HG03460 (cell line): ENCODE results near the gene BSG.

Source experiments
- ATAC-seq: cut with Tn5 transposase; IDR thresholded peaks from one replicate; pipeline ENCODE4 v1.9.1; 2021; ENCODE audit not compliant: unreplicated experiment

Gene BSG

GRCh38 chr19:572140-572742, at the start of gene BSG:
Gene BSG (plus strand): TSS chr19:572596. CDS start chr19:572635, 39 bp downstream.
- peak; percentile 68 for ATAC-seq

GRCh38 chr19:522726-523125, 49.7 kb upstream of the BSG start:
- no peak for ATAC-seq

GRCh38 chr19:524062-524674, 48.2 kb upstream of the BSG start:
- ATAC-seq: no peak

DNA sequence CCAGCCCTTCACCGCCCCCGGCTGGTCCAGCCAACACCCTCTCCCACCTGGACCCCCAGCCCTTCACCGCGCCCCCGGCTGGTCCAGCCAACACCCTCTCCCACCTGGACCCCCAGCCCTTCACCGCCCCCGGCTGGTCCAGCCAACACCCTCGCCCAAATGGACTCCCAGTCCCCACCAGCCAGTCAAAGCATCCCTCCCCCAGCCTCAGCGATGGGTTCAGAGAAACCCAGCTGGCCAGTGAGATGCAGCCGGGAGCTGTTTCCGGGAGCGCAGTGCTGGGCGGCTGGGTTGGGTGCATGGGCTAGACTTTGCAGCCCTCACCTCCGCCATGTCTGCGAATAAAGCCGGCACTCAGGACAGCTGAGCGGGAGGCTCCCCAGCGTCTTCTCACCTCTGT, 47.4 kb upstream of the BSG start:
- no peak for ATAC-seq

DNA sequence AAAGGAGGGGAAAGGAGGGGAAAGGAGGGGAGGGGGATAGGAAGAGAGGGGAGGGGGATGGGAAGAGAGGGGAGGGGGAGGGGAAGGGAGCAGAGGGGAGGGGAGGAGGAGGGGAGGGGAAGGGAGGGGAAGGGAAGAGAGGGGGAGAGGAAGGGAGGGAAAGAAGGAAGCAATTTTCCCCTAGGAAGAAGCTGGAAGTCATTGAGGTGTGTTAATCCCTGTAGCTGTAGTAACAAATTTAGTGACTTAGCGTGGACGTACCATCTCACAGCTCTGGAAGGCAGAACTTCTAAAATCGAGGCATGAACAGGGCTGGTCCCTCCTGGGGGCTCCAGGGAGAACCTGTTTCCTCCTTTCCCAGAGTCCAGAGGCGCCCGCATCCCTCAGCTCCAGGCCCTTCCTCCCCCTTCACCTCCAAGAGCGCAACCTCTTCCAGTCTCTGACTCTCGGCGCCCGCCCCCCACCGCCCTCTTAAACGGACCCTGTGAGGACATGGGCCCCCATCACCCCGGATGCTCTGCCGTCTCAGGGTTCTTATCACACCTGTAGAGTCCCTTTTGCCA, 46.5 kb upstream of the BSG start:
- no peak for ATAC-seq

DNA sequence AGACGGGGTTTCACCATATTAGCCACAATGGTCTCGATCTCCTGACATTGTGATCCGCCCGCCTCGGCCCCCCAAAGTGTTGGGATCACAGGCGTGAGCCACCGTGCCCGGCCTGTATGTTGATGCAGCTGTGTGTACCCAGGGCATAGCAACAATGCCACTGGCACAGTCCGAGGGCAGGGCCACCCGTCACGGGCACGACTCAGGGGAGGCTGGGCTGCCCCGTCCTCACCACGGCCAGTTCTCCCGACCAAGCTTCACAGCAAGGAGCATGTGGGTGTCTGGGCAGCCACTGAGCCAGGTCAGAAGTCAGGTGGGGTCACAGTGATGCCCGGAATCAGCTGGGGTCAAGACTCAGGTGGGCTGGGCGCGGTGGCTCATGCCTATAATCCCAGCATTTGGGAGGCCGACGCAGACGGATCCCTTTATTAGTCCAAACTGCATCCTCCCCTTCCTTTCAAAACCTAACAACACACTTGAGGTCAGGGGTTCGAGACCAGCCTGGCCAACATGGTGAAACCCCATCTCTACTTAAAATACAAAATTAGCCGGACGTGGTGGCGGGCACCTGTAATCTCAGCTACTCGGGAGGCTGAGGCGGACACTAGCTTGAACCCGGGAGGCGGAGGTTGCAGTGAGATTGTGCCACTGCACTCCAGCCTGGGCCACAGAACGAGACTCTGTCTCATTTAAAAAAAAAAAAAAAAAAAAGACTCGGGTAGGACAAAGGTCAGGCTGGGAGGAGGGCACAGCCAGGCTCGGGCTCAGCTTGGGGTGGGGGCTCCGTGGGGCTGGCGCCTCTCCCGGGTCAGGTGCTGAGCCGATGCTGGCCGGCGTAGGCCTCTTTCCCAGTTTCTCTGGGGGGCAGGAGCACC, 42.0 kb upstream of the BSG start:
- ATAC-seq: no peak

DNA sequence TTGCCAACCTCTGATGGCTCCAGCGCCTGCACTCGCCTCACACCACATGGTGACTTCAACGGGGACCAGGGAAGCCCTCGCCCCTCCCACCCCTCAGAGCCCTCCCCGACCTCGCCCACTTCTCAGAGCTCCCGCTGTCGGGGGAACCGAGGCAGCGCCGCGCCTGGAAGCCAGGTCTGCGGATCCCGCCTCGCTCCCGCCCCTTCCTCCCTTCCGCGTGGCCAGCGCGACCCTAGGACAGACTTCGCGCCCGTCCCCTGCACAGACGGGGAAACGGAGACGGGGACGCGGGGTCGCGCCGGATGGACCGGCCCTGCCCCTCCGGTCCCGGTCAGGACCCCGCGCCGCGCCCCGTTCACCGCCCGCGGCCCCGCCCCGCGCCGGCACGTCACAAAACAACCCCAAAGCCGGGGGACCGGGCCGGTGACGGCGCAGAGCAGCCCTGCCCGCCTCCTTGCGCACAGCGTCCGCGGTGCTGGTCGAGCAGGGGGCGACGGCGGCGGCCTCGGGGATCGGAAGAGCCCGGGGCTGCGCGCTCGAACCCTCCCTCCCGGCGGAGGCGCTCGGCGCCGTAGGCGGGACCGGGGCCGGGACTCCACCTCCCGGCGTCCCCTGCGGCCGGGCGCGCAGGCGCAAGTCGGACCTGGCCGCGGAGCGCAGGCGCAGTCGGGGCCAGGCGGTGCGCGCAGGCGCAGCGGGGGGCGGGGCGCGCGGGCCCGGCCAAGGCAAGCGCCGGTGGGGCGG, 41.2 kb upstream of the BSG start:
- peak; percentile 62 for ATAC-seq

GRCh38 chr19:531753-532560, 40.4 kb upstream of the BSG start, which contains the start of gene CDC34:
Gene CDC34 (plus strand): TSS chr19:531760. CDS start chr19:531932, 172 bp downstream.
- peak; percentile 27 for ATAC-seq

DNA sequence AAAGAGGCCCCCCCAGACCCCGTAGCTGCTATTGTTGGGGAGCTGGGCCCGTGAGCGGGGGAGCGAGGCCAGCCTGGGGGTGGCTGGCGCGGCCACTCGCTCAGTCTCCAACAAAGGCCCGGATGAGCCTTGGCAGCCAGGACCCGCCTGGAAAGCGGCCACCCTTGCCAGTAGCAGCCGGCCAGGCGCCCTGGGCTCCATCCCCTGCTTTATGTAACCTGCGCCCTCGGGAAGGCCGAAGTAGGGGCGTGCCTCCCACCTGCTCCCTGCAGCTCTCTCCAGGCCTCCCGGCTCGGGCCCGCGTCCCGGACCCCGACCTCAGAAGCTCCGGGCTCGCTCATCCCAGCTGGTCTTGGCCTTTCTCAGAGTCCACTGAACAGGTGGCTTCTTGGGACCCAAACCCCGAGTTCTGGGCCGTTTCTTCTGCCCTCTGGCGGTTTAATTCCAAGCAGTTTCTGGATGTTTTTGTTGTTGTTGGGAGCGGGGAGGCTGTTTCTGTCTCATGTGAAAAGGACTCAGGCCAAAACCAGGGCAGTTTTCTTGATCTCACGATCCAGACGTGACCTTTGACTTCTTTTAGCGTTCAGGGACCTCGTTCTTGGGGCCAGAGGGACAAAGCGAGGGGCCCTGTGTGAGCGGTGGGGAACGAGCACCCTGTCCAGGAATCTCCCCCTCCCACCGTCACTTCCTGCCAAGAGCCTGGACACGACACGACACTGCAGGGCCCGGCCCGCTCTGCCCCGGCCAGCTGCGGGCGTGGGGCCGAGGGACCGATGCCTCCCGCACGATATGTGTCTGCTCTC, 39.6 kb upstream of the BSG start:
- ATAC-seq: no peak

DNA sequence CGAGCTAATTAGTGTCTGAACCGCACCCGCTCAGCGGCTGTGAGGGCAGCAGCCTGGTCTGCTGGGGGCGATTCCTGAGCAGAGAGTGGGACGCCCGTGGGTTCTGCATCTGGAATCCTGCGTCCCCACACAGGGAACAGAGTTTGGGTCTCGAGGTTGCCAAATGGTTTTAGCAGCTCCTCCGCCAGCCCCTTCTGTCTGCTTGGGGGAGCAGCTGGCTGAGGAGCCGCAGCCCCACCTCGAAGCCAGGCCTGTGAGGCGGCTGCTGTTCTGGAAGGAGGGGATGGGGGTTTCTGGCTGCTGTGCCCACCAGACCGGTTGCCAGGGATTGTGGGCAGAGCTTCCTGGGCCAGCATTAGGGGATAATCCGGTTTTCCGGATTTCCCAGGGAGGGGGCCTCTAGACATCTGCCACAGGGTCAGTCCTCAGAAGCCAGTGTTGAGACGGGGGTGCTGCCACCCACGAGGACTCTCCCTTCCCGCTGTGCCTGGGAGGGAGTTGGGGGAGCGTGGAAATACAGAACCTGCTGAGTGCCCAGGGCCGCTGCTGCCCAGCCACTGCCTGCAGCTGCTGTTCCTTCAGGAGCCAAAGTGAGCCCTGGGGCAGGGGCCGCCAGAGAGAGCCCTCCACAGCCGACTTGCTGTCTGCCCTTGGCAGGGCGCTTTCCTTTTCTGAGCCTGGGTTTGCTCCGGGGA, 38.9 kb upstream of the BSG start:
- ATAC-seq: no peak

GRCh38 chr19:534088-534487, 38.3 kb upstream of the BSG start:
- ATAC-seq: no peak

- ATAC-seq: no peak
These were observed 37.2 kb upstream of the BSG start for GRCh38 chr19:535017-535835.

GRCh38 chr19:536031-536880, 36.1 kb upstream of the BSG start:
- ATAC-seq: no peak

DNA sequence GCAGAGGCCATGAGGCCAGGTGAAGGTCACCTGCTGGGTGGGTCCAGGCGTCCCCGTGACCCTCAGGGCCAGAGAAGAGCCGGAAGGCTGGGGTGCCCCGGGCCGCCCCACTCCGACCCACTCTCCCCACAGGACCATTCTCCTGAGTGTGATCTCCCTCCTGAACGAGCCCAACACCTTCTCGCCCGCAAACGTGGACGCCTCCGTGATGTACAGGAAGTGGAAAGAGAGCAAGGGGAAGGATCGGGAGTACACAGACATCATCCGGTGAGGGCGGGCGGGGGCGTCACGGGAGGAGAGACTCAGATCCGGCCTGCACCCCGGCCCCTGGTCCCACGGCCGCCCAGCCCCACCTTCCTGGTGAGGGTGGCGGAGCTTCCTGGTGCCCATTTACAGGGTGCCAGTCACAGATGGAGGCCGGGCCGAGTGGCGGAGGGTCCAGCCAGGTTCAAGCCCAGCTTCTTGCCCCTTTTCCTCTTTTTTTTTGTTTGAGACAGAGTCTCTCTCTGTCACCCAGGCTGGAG, 35.5 kb upstream of the BSG start:
- no peak for ATAC-seq

DNA sequence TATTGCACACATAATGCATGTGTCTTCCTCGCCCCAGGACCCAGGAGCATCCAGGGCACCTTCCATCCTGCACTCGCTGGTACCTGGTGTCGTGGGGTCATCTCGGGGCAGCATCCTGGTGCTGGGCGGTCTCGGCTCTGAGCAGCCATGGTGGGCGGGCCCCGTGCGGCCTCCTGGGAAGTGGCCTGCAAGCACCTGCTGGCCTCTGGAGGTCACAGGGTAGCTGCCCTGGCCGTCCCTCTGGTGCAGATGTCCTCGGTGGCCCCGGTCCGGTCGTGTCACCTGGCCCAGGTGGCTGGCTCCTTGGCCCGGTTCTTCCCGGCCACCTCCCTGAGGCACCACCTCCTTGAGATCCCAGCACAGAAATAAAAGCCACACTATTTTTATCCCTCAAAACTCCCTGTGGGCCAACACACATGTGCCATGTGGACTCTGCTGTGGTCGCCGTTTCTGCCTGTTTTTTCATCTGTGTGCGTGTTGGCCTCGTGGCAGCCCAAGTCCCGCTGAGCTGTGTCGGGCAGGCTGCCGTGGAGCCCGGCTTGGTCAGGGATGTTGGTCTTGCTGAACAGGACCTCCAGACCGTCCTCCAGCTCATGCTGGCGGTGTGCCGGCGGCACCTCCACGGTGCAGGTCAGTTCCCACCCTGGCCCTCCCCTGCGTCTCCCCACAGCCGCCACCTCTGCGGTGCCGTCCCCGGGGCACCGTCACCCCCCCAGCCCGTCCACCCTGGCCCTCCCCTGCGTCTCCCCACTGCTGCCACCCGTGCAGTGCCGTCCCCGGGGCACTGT, 33.6 kb upstream of the BSG start:
- ATAC-seq: no peak
